Progenitor cell of endocrine pancreas (in vitro differentiated cells): ENCODE data around the gene HSPA12A. TPM values are rescaled to one million over a fixed set of nuclear protein-coding genes. Genes with fewer than 3 reads are reported as not detected.
A peak's percentile ranks its signal among the peaks of the same experiment; 100 is the strongest.

Source experiments
- DNase-seq: peaks from one replicate; pipeline ENCODE4 v3.0.0; 2021; ENCODE audit warnings: low spot score; ENCODE audit not compliant: unreplicated experiment
- H3K27ac Mint-ChIP-seq: 2 replicates; pipeline ENCODE4 v1.8.0; 2021; ENCODE audit warnings: mild to moderate bottlenecking, moderate library complexity, mixed read lengths
- H3K27me3 Mint-ChIP-seq: 2 replicates; pipeline ENCODE4 v1.8.0; 2021; ENCODE audit warnings: mixed read lengths
- H3K36me3 Mint-ChIP-seq: 2 replicates; pipeline ENCODE4 v1.8.0; 2022; ENCODE audit warnings: mixed read lengths; ENCODE audit not compliant: insufficient read depth
- H3K4me1 Mint-ChIP-seq: 2 replicates; pipeline ENCODE4 v1.8.0; 2021; ENCODE audit warnings: low read depth, mixed read lengths
- H3K4me3 Mint-ChIP-seq: 2 replicates; pipeline ENCODE4 v1.8.0; 2021; ENCODE audit warnings: low read depth, mild to moderate bottlenecking, moderate library complexity, mixed read lengths
- H3K9me3 Mint-ChIP-seq: 2 replicates; pipeline ENCODE4 v1.8.0; 2021; ENCODE audit warnings: low read depth, mixed read lengths
- CTCF ChIP-seq: fragments of 200-600 bp; sonication (generic); IDR thresholded peaks from one replicate; pipeline ENCODE4 v1.5.0; 2021; ENCODE audit warnings: antibody characterized with exemption, mild to moderate bottlenecking; ENCODE audit not compliant: unreplicated experiment
- total RNA-seq: library from RNA; stranded (reverse); gene quantifications from 2 replicates; pipeline ENCODE4 v1.2.1, GENCODE V29; 2021

HSPA12A gene
- total RNA-seq, 1 donor from 2014 or later: 9.1 TPM

DNA sequence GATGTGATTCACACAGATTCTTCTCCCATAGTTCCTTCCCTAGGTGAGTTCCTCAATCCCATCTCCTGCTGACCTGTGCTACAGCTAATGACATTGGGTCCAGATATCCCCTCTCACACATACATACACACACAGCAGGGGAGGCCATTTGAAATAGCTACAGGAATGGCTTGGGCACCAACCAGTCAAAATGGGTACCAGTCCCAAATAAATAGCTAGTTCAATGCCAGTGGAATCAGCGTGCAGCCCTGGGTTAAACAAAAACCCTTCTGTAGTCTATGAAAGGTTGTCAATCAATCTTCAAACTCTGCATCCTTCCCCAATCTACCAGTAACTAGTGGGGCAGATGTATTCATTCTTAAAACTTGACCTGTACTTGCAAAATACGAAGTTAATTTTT, 112.3 kb downstream of the HSPA12A start:
- Mint-ChIP-seq H3K27me3 (peaks cover 23% of the 10 kb centered on the region), H3K27ac (no peak overlapping the region), H3K36me3 (no peaks in the 10 kb centered on the region), H3K9me3 (no peaks in the 10 kb centered on the region), H3K4me1 (no peaks in the 10 kb centered on the region), H3K4me3 (no peak overlapping the region)
- DNase-seq: no peak
- no peak for TF ChIP-seq CTCF

DNA sequence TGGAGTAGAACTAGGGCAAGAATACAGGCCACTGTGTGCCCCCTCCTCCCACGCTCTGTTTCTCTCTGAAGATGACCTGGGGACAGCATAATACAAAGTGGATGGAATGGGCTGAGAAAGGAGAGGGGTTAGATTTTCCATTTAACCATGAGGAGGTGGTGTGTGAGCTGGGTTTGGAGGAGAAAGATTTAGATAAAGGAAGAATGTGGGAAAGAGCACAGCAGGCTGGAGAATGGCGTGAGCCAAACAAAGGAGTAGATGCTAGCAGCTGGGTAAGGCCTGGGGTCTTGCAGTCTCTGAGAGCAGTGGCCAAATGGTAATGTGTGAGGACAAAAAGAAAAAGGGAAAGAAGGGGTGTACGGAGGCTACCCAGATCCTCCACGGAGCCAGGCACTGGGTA, 113.0 kb downstream of the HSPA12A start:
- TF ChIP-seq CTCF: no peak
- Mint-ChIP-seq H3K27ac (no peak overlapping the region), H3K36me3 (no peaks in the 10 kb centered on the region), H3K27me3 (peaks cover 27% of the 10 kb centered on the region), H3K4me1 (no peaks in the 10 kb centered on the region), H3K9me3 (no peaks in the 10 kb centered on the region), H3K4me3 (no peak overlapping the region)
- DNase-seq: no peak

DNA sequence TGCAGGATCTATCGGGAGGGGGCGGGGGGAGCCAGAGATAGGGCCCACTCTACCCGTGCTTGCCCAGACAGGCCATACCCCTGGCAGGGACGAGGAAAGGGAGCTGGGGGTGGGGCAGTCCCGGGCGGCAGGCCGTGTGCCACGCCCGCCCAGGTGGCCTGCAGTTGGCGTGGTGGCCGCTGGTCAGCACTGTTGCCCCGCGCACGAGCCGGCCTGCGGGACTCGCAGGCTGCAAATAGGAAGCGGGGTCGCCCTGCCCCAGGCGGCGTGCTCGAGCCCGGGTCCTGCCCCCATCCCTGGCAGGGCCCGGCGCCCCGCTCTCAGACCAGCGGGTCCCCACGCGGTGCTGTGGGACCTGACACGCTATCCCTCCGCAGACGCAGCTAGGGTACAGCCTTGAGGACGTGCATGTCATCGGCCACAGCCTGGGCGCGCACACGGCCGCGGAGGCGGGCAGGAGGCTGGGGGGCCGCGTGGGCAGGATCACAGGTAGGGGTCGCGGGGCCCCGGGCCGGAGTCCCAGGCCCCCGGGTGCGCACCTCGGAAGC, 114.9 kb downstream of the HSPA12A start:
- DNase-seq: peak; percentile 45
- Mint-ChIP-seq H3K4me1 (no peaks in the 10 kb centered on the region), H3K27ac (no peak overlapping the region), H3K36me3 (no peaks in the 10 kb centered on the region), H3K9me3 (no peaks in the 10 kb centered on the region), H3K4me3 (peak overlapping the region; percentile 37), H3K27me3 (peaks cover 34% of the 10 kb centered on the region)
- TF ChIP-seq CTCF: peak; percentile 74

- no peaks in the 10 kb centered on the region for H3K9me3 Mint-ChIP-seq
- H3K36me3 Mint-ChIP-seq: no peaks in the 10 kb centered on the region
- H3K27me3 Mint-ChIP-seq: peaks cover 41% of the 10 kb centered on the region
- no peak overlapping the region for H3K4me3 Mint-ChIP-seq
- H3K27ac Mint-ChIP-seq: no peak overlapping the region
- no peaks in the 10 kb centered on the region for H3K4me1 Mint-ChIP-seq
- no peak for DNase-seq
- TF ChIP-seq CTCF: no peak
Observed at GRCh38 chr10:116626815-116627214, 115.6 kb downstream of the HSPA12A start.

DNA sequence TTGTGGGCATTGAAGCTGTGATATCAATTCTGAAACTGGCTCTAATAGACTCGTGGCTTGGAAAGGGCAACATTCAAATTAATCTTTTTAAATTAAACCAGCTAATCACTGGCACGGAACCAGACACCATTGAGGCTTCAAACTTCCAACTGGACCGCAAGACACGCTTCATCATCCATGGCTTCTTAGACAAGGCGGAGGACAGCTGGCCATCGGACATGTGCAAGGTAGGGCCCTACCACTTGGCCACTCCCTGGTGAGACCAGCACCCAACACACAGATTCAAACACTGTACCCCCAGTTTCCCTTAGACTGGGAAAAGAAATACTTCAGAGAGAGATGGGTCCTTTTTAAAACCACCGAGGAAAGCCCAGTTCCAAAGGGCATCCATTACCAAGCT, 116.5 kb downstream of the HSPA12A start:
- DNase-seq: no peak
- H3K36me3 Mint-ChIP-seq: no peaks in the 10 kb centered on the region
- no peaks in the 10 kb centered on the region for H3K4me1 Mint-ChIP-seq
- H3K27me3 Mint-ChIP-seq: peaks cover 41% of the 10 kb centered on the region
- H3K27ac Mint-ChIP-seq: no peak overlapping the region
- no peak overlapping the region for H3K4me3 Mint-ChIP-seq
- no peaks in the 10 kb centered on the region for H3K9me3 Mint-ChIP-seq
- no peak for TF ChIP-seq CTCF
